Panc1 (cell line): Measurements from ENCODE around the gene ZNRF4. TPM values are rescaled to one million over a fixed set of nuclear protein-coding genes. Genes with fewer than 3 reads are reported as not detected.

Source experiments
- ATAC-seq: fragments of 200-7000 bp; cut with Tn5 transposase; 2 replicates; pipeline ENCODE4 v1.9.1; 2020; ENCODE audit warnings: mild to moderate bottlenecking, moderate library complexity
- BruUV-seq: library from RNA; stranded (reverse); fragments of 400-500 nt; replicated peaks from 2 replicates; lab custom pipeline; 2021; lab: Mats Ljungman, UMichigan
- CTCF ChIA-PET: fragments of 300-600 bp; sonication (Branson Sonifier 250); formaldehyde crosslinking; loops from one replicate; lab custom pipeline; 2022; ENCODE audit warnings: antibody characterized with exemption; lab: Charles Lee
- POLR2A ChIA-PET: fragments of 300-600 bp; sonication (Branson Sonifier 250); formaldehyde crosslinking; loops from one replicate; lab custom pipeline; 2022; ENCODE audit warnings: antibody characterized with exemption; lab: Charles Lee
- DNase-seq: peaks from one replicate; pipeline ENCODE4 v3.0.0-alpha.2; 2010; ENCODE audit warnings: low read depth, low spot score
- H3K27ac ChIP-seq: 2 replicates; pipeline ENCODE4 v1.5.1; 2011; ENCODE audit warnings: mild to moderate bottlenecking, low read length, inconsistent platforms
- H3K27me3 ChIP-seq: fragments of 200-500 bp; sonication (Bioruptor generic); 2 replicates; pipeline ENCODE4 v1.6.0; 2014; ENCODE audit warnings: low read length, inconsistent platforms; ENCODE audit not compliant: control insufficient read depth, insufficient read depth
- H3K36me3 ChIP-seq: fragments of 200-500 bp; sonication (Bioruptor generic); 2 replicates; pipeline ENCODE4 v1.5.1; 2014; ENCODE audit warnings: inconsistent platforms, mild to moderate bottlenecking, low read length, moderate library complexity; ENCODE audit not compliant: control insufficient read depth, insufficient read depth
- H3K4me1 ChIP-seq: 2 replicates; pipeline ENCODE4 v1.5.1; 2011; ENCODE audit warnings: inconsistent platforms, mild to moderate bottlenecking, low read length, moderate library complexity; ENCODE audit not compliant: control insufficient read depth, insufficient read depth
- H3K4me3 ChIP-seq, 2 experiments: 2 replicates each; pipeline ENCODE4 v1.5.1; 2011 to 2012; ENCODE audit warnings: low read depth in 2 of 2, low read length in 2 of 2, mild to moderate bottlenecking in 2 of 2, inconsistent platforms in 1 of 2, moderate library complexity in 1 of 2
- H3K9me3 ChIP-seq: fragments of 200-500 bp; sonication (Bioruptor generic); 2 replicates; pipeline ENCODE4 v1.5.1; 2014; ENCODE audit warnings: low read depth, mild to moderate bottlenecking, inconsistent platforms, low read length, moderate library complexity; ENCODE audit not compliant: control insufficient read depth, insufficient read depth
- CTCF ChIP-seq: fragments of 450-650 bp; IDR thresholded peaks from 2 replicates; pipeline ENCODE4 v1.5.1; 2017; ENCODE audit warnings: mild to moderate bottlenecking
- POLR2AphosphoS5 ChIP-seq: IDR thresholded peaks from 2 replicates; pipeline ENCODE4 v1.6.1; 2012; ENCODE audit warnings: mild to moderate bottlenecking, low read depth, low read length, moderate library complexity
- REST ChIP-seq, 2 experiments: IDR thresholded peaks; 2 replicates each; pipeline ENCODE4 v1.6.1; 2011 to 2012; ENCODE audit warnings: low read depth in 2 of 2, control low read depth in 1 of 2, low read length in 1 of 2, mild to moderate bottlenecking in 1 of 2, moderate library complexity in 1 of 2; ENCODE audit not compliant: insufficient read depth in 1 of 2
- SIN3A ChIP-seq: IDR thresholded peaks from 2 replicates; pipeline ENCODE4 v1.6.1; 2012; ENCODE audit warnings: low read depth, mild to moderate bottlenecking, low read length, moderate library complexity, borderline replicate concordance; ENCODE audit not compliant: insufficient read depth
- TCF7L2 ChIP-seq: IDR thresholded peaks from 2 replicates; pipeline ENCODE4 v1.6.1; 2011; ENCODE audit warnings: mild to moderate bottlenecking, low read depth, low read length, inconsistent platforms
- in situ Hi-C: cut with HindIII; loops from 2 replicates; pipeline ENCODE4 v1.10.0; 2016; ENCODE audit warnings: low sequenced_read_pairs, low pct_unique_long_range_greater_than_20kb
- intact Hi-C: fragments of 100-400 bp; cut with micrococcal nuclease; formaldehyde crosslinking; loops from one replicate; pipeline ENCODE4 v1.10.0; 2022; ENCODE audit not compliant: unreplicated experiment
- total RNA-seq: library from RNA; stranded (reverse); gene quantifications from one replicate; pipeline ENCODE4 v1.2.1, GENCODE V29; 2021; ENCODE audit not compliant: unreplicated experiment

ZNRF4 gene
- total RNA-seq, 1 experiment from 2014 or later, result not detected

GRCh38 chr19:5407356-5407755 lies 47.9 kb upstream of the ZNRF4 start:
- no peaks in the 10 kb centered on the region; the same call in 1 of the 2 replicates for H3K27me3 ChIP-seq
- TF ChIP-seq REST (IDR thresholded peaks at IDR 0.05; ENCODE audit: insufficient read depth in 1 of 2, low read depth in 2 of 2, low read length in 1 of 2), result no peak
- no peak for TF ChIP-seq POLR2AphosphoS5
- TF ChIP-seq SIN3A, result no peak
- no peak for TF ChIP-seq CTCF
- TF ChIP-seq TCF7L2, result no peak
- H3K4me3 ChIP-seq, result no peak overlapping the region
- in situ Hi-C loops (no loop called here), intact Hi-C loops (no loop called here)
- no peaks in the 10 kb centered on the region for H3K36me3 ChIP-seq
- no peaks in the 10 kb centered on the region for H3K9me3 ChIP-seq
- POLR2A ChIA-PET, result no interaction called here
- DNase-seq (no peak), ATAC-seq (peak; percentile 60; the same call in 1 of the 2 replicates)
- CTCF ChIA-PET, result no interaction called here
- no peaks in the 10 kb centered on the region for H3K4me1 ChIP-seq
- BruUV-seq, result no TSS peak
- H3K27ac ChIP-seq, result no peak overlapping the region

GRCh38 chr19:5417495-5418436 lies 37.5 kb upstream of the ZNRF4 start:
- H3K9me3 ChIP-seq, result no peaks in the 10 kb centered on the region
- CTCF ChIA-PET, result no interaction called here
- TF ChIP-seq POLR2AphosphoS5, result no peak
- no peak for TF ChIP-seq CTCF
- no peaks in the 10 kb centered on the region for H3K36me3 ChIP-seq
- no peaks in the 10 kb centered on the region; the same call in 1 of the 2 replicates for H3K27me3 ChIP-seq
- no peak for DNase-seq
- H3K4me3 ChIP-seq, result no peak overlapping the region
- POLR2A ChIA-PET, result no interaction called here
- in situ Hi-C loops (no loop called here), intact Hi-C loops (no loop called here)
- no peaks in the 10 kb centered on the region for H3K4me1 ChIP-seq
- H3K27ac ChIP-seq, result no peak overlapping the region
- no TSS peak for BruUV-seq
- no peak for ATAC-seq
